OCI-LY7 (cell line): ENCODE data around the gene PTPRJ. TPM values are rescaled to one million over a fixed set of nuclear protein-coding genes. Genes with fewer than 3 reads are reported as not detected.

Experiments
- BruUV-seq: library from RNA; stranded (reverse); fragments of 400-500 nt; replicated peaks from 2 replicates; lab custom pipeline; 2021; lab: Mats Ljungman, UMichigan
- CTCF ChIA-PET: fragments of 300-600 bp; sonication (Branson Sonifier 250); formaldehyde crosslinking; loops from one replicate; lab custom pipeline; 2022; ENCODE audit warnings: antibody characterized with exemption; ENCODE audit not compliant: unreplicated experiment; lab: Charles Lee
- POLR2A ChIA-PET: fragments of 300-600 bp; sonication (Branson Sonifier 250); formaldehyde crosslinking; loops from one replicate; lab custom pipeline; 2022; ENCODE audit warnings: antibody characterized with exemption; lab: Charles Lee
- DNase-seq: peaks from one replicate; pipeline ENCODE4 v3.0.0-alpha.2; 2015; ENCODE audit warnings: low spot score
- H2AFZ ChIP-seq: fragments of 200-600 bp; sonication (generic), shearing (Covaris generic); 2 replicates; pipeline ENCODE4 v1.6.1; 2014; ENCODE audit warnings: mild to moderate bottlenecking, antibody characterized with exemption, low read length, moderate library complexity
- H3K27ac ChIP-seq: fragments of 200-600 bp; sonication (generic); 2 replicates; pipeline ENCODE4 v1.5.1; 2014; ENCODE audit warnings: mixed run types, low read depth, mild to moderate bottlenecking, moderate library complexity, low read length, inconsistent platforms; ENCODE audit not compliant: poor library complexity, severe bottlenecking
- H3K36me3 ChIP-seq: fragments of 200-600 bp; sonication (generic); 2 replicates; pipeline ENCODE4 v1.6.1; 2014; ENCODE audit warnings: mild to moderate bottlenecking, antibody characterized with exemption, low read length, moderate library complexity, mixed read lengths; ENCODE audit not compliant: insufficient read depth
- H3K4me1 ChIP-seq: fragments of 200-600 bp; sonication (generic); 2 replicates; pipeline ENCODE4 v1.5.1; 2014; ENCODE audit warnings: mild to moderate bottlenecking, low read length; ENCODE audit not compliant: insufficient read depth, poor library complexity, severe bottlenecking
- H3K4me2 ChIP-seq: fragments of 200-600 bp; sonication (generic); 2 replicates; pipeline ENCODE4 v1.6.1; 2014; ENCODE audit warnings: mild to moderate bottlenecking, low read length
- H3K4me3 ChIP-seq: fragments of 200-600 bp; sonication (generic); 2 replicates; pipeline ENCODE4 v1.5.1; 2014; ENCODE audit warnings: mild to moderate bottlenecking, low read depth, low read length; ENCODE audit not compliant: poor library complexity, severe bottlenecking
- H3K79me2 ChIP-seq: fragments of 200-600 bp; sonication (generic); 2 replicates; pipeline ENCODE4 v1.6.1; 2016; ENCODE audit warnings: low read depth, mild to moderate bottlenecking, low read length, moderate library complexity, mixed read lengths; ENCODE audit not compliant: insufficient read depth
- H3K9me2 ChIP-seq: fragments of 200-600 bp; sonication (generic); 2 replicates; pipeline ENCODE4 v1.6.1; 2016; ENCODE audit warnings: mild to moderate bottlenecking, low read length, mixed read lengths; ENCODE audit not compliant: insufficient read depth
- H3K9me3 ChIP-seq: fragments of 200-600 bp; sonication (generic); 2 replicates; pipeline ENCODE4 v1.6.1; 2014; ENCODE audit warnings: mild to moderate bottlenecking, mixed run types, low read length, mixed read lengths
- H4K20me1 ChIP-seq: fragments of 200-600 bp; sonication (generic); 2 replicates; pipeline ENCODE4 v1.6.1; 2014; ENCODE audit warnings: mild to moderate bottlenecking, antibody characterized with exemption, low read length, moderate library complexity, mixed read lengths; ENCODE audit not compliant: insufficient read depth
- CTCF ChIP-seq: fragments of 200-600 bp; sonication (generic); conservative IDR thresholded peaks from 2 replicates; pipeline ENCODE4 v1.5.1; 2014; ENCODE audit warnings: mild to moderate bottlenecking, antibody characterized with exemption, low read length, moderate library complexity, mixed read lengths
- EZH2phosphoT487 ChIP-seq: fragments of 200-600 bp; sonication (generic); IDR thresholded peaks from 2 replicates; pipeline ENCODE4 v1.6.1; 2018; ENCODE audit warnings: low read depth, borderline replicate concordance, mild to moderate bottlenecking, mixed run types, antibody characterized with exemption, low read length, moderate library complexity, mixed read lengths
- intact Hi-C: fragments of 100-400 bp; cut with micrococcal nuclease; formaldehyde crosslinking; loops from one replicate; pipeline ENCODE4 v1.10.0; 2022; ENCODE audit not compliant: unreplicated experiment
- total RNA-seq, 2 experiments: library from RNA; depleted of rRNA in 1 of 2; stranded (reverse); fragments of >200 nt in 1 of 2; shearing (Covaris generic) in 1 of 2; gene quantifications; 2 replicates each; pipeline ENCODE4 v1.2.3, GENCODE V29; 2014 to 2022

The PTPRJ gene
- total RNA-seq, 2 experiments from 2014 or later = 5.4 to 28.3 TPM

- H3K4me1 ChIP-seq = peaks cover 77% of the 10 kb centered on the region
- peaks cover 4% of the 10 kb centered on the region; the same call in 1 of the 2 replicates for H4K20me1 ChIP-seq
- H3K4me3 ChIP-seq = peak overlapping the region; percentile 61
- ChIA-PET CTCF (interaction anchor here (0.5 to 3.1 kb wide), 15 partner anchors 8 to 340 kb away, joined by 3 to 35 read pairs (median 3); no protein-coding TSS in a partner anchor), POLR2A (interaction anchor here (0.6 to 3.6 kb wide), 35 partner anchors 10 to 828 kb away, joined by 3 to 24 read pairs (median 5); no protein-coding TSS in a partner anchor)
- no TSS peak for BruUV-seq
- peaks cover 25% of the 10 kb centered on the region for H3K36me3 ChIP-seq
- peak overlapping the region; percentile 91 for H3K4me2 ChIP-seq
- H3K79me2 ChIP-seq = peaks cover 12% of the 10 kb centered on the region; the same call in 1 of the 2 replicates
- no peak for DNase-seq
- peak overlapping the region; percentile 76 for H3K27ac ChIP-seq
- no peak for TF ChIP-seq EZH2phosphoT487
- no peak for TF ChIP-seq CTCF
- H3K9me3 ChIP-seq = peaks cover 8% of the 10 kb centered on the region; the same call in 1 of the 2 replicates
- H2AFZ ChIP-seq = no peak overlapping the region; the same call in 1 of the 2 replicates
- intact Hi-C loops = loop anchor here (1.0 to 5.0 kb wide), 4 partner anchors 65 to 174 kb away; partner anchors contain the start of gene PTPRJ
- no peaks in the 10 kb centered on the region for H3K9me2 ChIP-seq
Measured at GRCh38 chr11:48108231-48109045, 128.1 kb downstream of the PTPRJ start.

GRCh38 chr11:48109046-48109666, 128.8 kb downstream of the PTPRJ start:
- peak overlapping the region; percentile 61 for H3K4me3 ChIP-seq
- peak overlapping the region; percentile 91 for H3K4me2 ChIP-seq
- no TSS peak for BruUV-seq

More at GRCh38 chr11:48109046-48109666, 128.8 kb downstream of the PTPRJ start:
- Histone ChIP-seq H3K79me2 (peaks cover 12% of the 10 kb centered on the region; the same call in 1 of the 2 replicates), H3K4me1 (peaks cover 70% of the 10 kb centered on the region), H3K9me3 (peaks cover 9% of the 10 kb centered on the region; the same call in 1 of the 2 replicates), H4K20me1 (peaks cover 4% of the 10 kb centered on the region; the same call in 1 of the 2 replicates), H3K9me2 (no peaks in the 10 kb centered on the region), H3K27ac (peak overlapping the region; percentile 76), H3K36me3 (peaks cover 32% of the 10 kb centered on the region), H2AFZ (no peak overlapping the region; the same call in 1 of the 2 replicates)
- CTCF ChIA-PET = interaction anchor here (0.7 to 3.1 kb wide), 6 partner anchors 9 to 177 kb away, joined by 3 to 35 read pairs (median 4); no protein-coding TSS in a partner anchor
- TF ChIP-seq CTCF = no peak; the same call in none of the 2 replicates
- intact Hi-C loops = loop anchor here (1.0 to 5.0 kb wide), 4 partner anchors 66 to 175 kb away; partner anchors contain the start of gene PTPRJ
- POLR2A ChIA-PET = interaction anchor here (0.6 to 3.6 kb wide), 14 partner anchors 27 to 828 kb away, joined by 3 to 24 read pairs (median 6); no protein-coding TSS in a partner anchor
- peak; percentile 82 for DNase-seq
